ENCODE measurements around the gene TENT5A.
"Not testable (repeated sequence)": the region's sequence is repeated elsewhere in the genome, so short reads cannot be mapped to it uniquely, and the experiment has no call there.

Gene TENT5A

DNA sequence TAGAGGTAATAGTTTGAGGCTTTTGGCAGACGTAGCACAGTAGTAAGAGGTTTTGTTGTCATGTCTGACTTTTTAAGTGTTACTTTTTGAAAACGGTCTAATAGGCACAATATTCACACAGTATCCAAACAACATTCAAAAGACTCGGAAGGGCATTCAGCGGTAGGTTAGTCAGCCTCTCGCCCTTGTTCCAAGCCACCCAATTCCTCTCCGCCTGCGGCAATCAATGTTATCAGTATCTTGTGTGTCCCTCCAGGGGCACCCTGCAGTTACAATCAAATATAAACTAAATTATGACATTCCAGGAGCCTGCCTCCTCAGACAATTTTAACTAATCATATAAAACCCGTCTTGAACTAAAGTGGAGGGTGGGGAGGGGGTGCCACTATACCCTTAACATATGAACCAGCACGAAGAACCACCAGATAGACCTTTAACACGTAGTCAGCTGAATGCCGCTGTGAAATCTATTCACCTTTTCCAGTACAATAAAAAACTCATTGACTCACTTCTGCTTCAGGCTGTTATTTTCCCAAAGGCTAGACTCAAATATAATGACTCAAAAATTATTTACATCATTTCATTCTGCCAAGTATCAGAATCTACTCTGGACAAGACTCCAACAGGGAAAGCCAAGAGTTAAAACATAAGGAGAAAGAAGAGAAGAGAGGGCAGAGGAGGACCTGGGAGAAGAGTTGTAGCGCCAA lies 1.6 kb downstream of the TENT5A start:
- no peak for DNase-seq (ENCODE audit: low read depth, low spot score)

DNA sequence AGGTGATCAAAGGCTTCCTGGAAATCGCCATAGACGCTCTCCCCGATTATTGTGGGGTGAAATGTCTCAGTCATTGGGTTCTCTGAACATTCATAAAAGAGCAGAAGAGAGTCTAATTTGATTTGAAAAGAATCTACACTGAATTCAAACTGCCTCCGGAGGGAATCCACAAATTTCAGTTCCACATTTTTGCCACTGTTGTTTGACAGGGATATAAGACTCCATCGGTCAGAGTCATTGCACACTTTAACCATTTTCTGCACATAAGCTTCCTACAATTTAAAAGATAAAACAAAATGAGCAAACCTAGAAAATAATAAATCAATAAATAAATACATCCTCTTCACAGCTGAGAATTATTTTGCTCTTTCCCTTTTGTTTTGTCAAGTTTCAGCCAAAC lies 2.3 kb downstream of the TENT5A start:
- no peak for DNase-seq (ENCODE audit: low read depth, low spot score)

DNA sequence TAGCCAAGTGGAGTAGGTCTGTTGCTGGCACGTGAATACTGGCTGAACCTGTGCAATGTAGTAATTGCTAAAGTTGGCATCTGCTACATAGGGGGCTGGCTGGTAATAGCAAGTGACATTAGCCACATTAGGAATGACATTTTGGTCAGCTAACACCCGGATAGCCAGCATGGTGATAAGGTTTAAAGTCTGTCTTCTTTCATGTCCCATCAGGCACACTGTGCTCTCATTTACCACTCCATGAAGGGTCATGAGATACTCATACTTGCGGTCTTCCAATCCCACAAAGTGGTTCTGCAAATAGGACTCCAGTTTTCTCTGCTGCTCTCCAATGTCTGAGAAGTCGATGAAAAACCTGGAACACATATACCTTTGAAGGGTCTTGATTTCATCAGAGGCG lies 2.8 kb downstream of the TENT5A start:
- no peak for DNase-seq (ENCODE audit: low read depth, low spot score)

DNA sequence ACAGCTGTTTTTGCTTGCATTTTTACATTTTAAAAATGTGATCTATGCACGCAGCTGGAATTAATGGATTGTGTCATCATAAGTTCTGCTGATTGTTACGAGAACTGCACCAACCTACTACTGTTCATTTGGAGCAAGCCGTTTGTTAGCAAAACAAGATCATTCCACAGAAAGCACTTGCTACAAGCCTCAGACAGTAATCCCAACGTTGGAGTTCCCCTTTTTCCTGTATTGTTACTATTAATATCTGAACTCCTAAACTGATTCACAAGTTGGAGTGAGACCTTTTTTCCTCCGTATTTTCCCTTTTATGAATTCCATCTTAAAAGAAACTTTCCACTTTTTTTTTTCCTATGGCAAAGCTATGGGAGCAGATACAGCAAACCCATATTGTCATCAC lies 3.5 kb downstream of the TENT5A start:
- DNase-seq (ENCODE audit: low read depth, low spot score): no peak

DNA sequence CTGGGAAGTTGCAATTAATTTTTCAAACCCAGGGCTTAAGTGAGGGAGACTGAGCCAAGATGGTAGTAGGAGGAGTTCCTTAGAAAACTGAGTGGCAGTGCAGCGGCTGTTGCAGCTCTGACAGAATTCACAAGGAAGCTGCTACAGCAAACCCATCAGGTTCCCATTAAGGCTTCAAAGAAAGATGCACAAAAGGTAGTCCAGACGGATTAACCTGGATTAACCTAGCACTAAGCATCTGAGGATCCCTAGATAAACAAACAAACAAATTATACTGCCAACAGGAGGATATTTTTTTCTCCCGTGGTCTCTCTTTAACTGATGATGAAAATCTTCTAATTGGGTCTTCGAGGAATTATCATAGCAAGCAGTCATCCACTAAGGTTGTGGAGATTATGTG lies 5.2 kb downstream of the TENT5A start:
- no peak for DNase-seq (ENCODE audit: low read depth, low spot score)

DNA sequence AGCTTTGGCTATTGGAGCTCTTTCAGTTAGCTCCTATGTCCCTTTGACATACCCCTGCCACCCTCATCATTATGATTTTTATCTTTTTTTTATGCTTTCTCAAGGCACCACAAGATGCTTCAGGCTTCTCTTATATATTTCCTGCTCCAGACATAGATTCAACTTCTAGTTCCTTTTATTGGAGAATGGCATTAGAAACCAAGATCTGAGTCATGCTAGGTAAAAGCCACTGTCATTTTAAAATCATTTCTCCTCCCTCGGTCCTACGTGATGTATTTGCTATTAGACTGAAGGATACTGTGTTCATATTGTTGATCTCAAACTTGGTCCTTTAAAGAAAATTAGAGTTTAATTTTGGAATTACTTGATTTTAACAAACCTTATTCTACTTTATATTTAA lies 8.3 kb downstream of the TENT5A start:
- no peak for DNase-seq (ENCODE audit: low read depth, low spot score)

DNA sequence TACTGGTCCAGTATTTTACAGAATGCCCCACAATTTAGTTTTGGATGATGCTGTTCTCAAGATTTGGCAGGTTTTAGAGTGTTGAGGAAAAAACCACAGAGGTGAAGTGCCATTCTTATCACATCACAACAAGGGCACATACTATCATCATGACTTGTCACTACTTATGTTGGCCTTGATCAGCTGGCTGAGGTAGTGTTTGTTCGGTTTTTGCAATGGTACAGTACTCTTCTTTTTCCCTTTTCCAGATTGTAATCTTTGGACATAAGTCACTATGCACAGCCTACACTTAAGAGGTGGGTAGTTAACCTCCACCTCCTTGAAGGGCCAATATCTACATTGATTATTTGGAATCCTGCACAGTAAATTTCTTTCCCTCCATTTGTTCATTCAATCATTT lies 8.8 kb downstream of the TENT5A start:
- no peak for DNase-seq (ENCODE audit: low read depth, low spot score)

DNA sequence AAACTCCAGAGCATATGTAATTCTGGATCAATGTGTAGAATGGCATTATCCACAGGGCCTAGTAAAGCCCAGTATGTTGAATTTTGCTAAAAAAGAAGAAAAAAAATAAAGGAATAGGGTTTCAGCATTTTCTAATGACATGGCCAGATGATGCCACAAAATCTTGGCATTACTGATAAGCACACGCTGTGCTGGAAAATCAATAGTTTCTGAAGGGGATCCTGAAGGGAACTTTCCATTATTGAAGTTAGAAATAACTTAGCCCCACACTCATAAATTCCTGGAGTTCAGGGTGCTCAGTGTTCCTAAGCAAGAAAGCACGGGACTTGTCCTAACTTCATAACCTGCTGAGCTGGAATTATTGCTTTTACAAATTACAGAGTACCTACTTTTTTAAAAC lies 10.8 kb downstream of the TENT5A start:
- no peak for DNase-seq (ENCODE audit: low read depth, low spot score)

DNA sequence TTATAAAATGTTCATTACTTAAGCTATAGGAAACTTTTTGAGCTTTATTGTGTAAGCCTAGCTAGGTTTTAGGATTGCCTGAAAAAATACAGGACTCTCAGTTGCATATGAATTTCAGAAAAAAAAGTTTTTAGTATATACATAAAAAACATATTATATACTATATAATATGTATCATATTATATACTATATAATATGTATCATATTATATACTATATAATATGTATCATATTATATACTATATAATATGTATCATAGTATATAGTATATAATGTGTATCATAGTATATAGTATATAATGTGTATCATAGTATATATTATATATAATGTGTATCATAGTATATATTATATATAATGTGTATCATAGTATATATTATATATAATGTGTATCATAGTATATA lies 11.9 kb downstream of the TENT5A start:
- not testable (repeated sequence) for DNase-seq (ENCODE audit: low read depth, low spot score)

DNA sequence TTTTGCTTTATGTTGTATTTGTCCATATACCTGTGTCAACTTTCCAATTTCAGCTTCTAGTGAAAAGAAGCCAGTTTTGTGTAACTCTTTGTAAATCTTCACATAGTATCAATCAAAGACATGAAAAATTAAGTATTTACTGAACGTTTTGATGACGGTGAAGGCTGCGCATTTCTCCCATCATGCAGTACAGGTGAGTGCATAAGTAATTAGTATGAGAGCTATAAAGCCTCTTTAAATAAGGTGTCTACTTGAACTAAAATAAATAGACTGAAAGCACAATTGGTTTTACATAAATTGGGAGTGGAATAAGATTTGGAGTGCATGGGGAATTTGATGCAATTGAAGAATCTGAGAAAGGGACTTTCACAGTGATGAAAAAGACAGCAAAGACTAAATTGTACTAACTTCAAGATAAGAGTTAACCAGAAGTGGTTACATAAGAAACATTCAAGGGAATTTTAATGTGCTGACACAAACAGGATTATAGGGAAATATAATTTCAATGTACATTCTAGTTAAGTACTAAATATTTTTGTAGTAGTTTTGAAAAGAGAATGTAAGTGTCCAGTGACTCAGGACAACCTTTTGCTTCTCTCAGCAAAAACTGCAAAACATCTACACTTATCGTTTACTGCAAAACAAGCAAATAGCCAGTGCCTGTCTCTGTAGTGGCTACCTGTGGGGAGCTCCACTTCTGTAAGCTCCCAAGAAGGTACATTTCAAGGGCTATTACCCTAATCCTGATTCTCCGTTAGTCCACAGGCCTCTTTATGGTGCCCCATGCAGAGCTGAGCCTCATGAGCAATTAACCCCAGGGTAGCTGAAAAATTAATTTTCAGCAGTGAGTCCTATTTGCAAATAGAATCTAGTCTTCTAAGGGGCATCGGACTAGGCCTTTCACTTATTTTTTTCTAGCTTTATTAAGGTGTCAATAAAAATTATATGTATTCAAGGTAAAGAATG lies 13.0 kb downstream of the TENT5A start:
- no peak for DNase-seq (ENCODE audit: low read depth, low spot score)

DNA sequence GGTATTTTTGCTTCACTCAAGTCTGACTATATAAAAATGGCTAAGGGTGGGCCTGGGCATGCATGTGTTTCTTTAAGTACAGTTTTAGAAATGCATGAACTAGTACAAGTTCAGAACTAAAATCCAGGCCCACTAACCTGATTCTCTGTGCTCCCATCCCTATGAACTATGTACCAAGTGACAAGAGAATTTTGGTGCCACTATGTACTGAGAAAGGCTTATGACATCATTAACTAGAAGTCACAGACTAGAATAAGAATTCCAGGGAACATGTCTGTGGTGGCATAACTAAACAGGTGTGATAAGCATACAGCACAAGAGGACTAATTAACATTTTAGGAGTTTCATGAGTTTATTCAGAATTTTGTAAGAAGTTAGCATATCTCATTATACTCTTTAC lies 16.1 kb downstream of the TENT5A start:
- DNase-seq (ENCODE audit: low read depth, low spot score): no peak

DNA sequence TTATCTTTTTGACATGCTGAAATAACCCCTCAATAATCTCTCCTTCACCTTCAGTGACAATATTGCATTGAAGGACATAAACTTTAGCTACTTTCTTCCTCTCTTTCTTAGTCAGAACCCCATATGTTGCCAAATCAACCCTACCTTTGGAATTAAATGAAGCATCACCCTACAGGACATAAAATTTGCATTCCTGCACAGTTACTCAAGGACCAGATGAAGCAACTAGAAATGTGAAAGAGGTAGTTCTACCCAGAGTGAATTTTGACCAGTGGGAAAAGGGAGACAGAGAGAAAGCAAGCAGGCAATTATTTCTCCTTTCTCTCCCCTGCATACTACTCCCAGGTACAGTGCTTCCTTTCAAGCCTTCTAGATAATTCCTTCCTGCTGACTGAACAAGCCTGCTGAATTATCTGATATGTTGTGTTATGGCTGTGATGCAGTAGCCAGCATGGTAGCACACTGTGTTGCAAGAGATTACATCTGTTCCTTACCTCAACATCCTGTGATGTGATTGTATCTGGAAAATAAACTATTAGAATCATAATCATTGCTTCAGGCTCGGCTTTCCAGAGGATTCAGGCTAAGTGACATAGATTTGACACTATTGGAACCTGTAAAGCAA lies 16.6 kb downstream of the TENT5A start:
- DNase-seq (ENCODE audit: low read depth, low spot score): no peak

DNA sequence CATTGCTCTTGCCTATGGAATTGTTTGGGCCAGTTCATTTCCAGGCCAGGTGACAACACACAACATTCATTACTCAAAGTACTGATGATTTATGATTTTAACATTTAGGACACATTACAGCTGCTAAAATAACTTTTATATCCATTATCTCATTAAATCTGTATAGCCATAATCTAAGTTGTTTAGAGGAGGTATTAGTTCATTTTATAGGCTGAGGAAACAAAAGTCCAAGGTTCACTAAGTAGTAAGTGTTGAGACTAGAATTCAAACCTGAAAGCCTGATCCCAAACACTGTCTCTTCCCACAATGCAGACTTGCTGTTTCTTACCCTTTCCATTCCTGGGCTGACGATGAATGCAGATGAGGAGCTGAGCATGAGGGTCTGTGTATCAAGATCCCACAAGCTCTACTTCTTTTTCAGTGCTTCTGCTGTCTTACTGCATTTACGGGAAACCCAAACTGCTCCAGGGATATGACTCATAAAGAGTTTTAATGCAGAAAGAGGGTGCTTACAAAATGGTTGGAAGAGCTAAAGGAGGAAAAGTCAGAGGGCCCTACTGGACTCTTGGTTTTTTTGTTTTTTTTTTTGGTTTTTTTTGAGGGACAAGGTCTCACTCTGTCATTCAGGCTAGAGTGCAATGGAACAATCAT lies 17.9 kb downstream of the TENT5A start:
- no peak for DNase-seq (ENCODE audit: low read depth, low spot score)

DNA sequence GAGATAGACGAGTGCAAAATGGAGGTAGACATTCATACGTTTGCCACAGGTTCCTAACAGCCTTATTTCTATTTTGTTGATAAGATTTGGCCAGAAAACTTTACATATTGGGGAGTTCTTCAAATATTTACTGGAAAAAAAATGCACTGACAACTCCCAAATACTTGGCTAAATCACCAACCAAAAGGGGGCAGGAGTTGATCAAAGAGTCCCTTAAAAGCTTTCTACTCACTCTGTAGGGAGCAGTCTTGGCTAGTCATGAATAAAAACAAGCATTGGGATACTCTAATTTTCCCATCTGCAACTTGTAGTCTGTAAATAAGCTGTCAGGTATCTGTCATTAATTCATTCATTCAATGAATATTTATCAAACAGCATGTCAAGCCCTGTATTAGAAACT lies 18.4 kb downstream of the TENT5A start:
- DNase-seq (ENCODE audit: low read depth, low spot score): no peak

DNA sequence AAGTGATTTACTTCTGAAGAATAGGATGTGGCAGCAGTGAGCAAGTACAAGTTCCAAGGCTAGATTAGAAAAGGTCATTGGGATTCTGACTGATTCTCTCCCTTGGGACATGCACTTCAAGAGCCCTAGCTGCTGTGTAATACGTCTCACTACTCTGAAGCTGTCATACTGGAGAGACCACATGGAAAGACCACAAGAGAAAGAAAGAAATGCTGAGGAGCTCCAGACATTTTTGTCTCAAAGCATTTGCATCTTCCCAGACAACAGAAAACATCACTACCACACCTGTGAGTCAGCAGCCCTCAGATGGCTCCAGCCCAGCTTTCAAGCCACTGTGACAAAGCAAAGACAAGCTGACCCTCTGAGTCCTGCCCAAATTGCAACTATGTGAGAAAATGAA lies 20.7 kb downstream of the TENT5A start:
- DNase-seq (ENCODE audit: low read depth, low spot score): no peak

DNA sequence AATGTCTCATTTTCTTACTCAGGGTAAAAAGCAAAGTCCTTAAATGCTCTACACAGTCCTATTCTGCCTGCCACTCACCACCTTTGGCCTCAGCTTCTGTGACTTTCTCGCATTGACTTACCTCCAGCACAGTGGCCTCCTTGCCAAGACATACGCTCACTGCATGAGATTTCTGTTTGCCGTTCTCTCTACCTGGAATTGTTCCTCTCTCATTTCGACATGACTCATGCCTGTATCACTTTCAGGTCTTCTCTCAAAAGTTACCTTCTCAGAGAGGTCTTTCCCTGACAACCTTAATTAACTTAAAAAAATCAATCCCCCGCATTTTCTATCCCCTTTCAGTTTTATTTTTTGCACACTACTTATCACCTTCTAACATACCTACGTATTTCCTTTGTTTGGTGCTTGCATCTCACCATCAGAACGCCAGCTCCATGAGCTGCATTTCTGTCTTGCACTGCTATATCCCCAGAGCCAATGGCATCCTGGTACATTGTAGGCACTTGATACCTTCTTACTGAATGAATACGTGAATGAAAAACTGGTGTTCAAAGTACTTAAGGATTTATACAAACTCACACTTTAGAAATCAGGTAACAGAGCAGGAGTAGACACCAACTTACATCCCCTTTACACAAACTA lies 24.5 kb downstream of the TENT5A start:
- DNase-seq (ENCODE audit: low read depth, low spot score): no peak

DNA sequence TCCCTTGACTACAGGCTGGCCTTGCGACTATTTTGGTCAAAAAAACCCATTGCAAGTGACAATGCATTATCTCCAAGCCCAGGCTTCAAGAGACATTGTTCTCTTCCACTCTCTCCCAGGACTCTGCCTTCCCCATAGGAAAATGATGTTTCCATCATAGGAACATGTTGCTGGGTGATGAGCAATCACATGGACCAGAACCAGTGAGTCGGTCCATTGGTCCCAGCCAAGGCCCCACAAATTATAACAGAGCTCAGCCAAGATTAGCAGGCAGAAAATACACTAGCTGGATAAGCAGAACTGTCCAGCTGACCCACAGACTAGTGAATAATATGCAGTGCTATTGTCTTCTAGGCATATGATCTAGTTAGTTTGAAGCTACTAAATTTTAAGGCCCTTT lies 27.4 kb downstream of the TENT5A start:
- DNase-seq (ENCODE audit: low read depth, low spot score): no peak

DNA sequence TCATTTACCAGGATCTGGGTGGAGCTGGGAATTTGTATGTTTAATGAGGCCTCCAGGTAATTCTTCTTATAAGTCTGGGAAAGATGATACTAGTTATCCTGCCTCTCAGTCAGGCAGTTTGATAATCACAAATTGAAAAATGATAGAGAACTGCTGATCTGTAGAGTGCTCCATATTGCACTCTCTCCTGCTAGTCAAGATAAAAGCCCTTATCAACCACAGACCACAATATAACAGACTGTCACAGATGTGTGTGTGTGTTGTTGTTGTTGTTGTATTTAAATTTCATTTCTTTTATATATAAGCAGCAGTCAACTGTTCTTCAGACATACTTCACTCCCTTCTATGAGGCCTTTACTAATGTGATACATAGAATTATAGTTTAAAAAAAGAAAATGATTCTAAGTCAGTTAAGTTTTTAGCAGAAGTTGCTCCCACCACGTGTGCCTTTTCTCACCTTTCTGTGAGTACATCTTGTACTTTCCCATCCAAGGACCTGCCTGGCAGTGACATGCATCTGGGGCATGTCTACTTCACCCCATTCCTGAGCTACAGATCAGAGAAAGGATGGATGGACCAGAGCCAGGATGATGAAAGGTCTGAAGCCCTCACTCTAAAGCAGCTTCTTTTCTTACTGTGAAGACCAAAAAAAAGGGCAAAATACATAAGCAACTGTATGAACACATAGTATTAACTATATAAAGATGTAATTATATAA lies 29.8 kb downstream of the TENT5A start:
- no peak for DNase-seq (ENCODE audit: low read depth, low spot score)

DNA sequence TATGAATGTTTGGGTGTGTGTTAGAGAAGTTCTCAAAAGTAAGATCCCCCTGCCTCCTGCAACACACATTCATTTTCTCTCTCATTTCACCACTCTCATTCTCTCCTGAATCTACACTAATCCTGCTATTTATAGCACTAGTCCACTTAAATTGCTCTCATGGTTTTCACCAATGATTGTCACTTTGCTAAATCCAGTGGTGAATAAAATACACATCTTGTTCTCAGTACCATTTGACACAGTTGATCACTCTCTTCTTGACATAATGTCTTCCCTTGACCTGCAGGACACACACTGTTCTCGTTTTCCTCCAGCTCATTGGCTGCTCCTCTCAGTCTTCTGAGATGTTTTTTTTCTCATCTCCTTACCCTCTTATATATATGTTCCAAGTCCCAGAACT lies 32.1 kb downstream of the TENT5A start:
- no peak for DNase-seq (ENCODE audit: low read depth, low spot score)

DNA sequence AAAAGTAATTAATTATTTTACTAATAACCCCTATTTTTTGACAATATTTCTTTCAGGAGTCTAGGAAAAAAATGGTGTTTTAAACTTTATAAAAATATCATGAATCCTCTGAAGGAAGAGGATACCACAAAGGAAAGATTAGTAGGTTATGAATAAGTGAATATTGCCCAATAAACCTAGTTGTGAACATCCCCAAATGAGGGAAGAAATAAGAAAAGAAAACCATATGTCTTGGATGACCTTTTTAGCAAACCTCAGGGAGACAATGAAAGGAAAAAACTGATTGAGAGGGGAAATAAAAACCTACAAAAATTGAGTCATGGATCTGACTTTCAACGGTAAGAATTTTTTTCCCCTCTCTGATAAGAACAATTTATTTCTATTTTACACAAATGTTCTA lies 34.4 kb downstream of the TENT5A start:
- DNase-seq (ENCODE audit: low read depth, low spot score): no peak

DNA sequence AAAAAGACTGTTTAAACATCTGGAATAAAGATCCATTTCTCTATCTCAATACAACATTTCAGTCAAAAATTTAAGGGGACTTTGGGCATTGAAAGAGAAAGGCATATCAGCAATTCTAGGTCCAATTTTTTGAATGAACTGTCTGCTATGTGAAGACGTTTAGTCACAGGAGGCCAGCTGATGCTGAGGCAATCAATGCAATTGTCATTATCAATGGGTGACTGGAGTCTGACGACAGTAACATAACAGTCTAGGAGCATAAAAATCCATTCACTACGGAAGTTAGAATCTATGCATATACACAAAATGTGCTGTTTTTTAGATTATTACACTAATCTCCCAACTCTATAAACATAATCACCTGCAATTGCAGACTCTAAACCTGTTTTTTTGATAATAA lies 37.8 kb downstream of the TENT5A start:
- no peak for DNase-seq (ENCODE audit: low read depth, low spot score)

All from activated CD4-positive, CD25-positive, alpha-beta regulatory T cell treated with anti-CD3 and anti-CD28 coated beads, Interleukin-2, amount 50 U/mL, for 16 hours (primary cell).